ENCODE data around the gene SCARB1. TPM values are rescaled to one million over a fixed set of nuclear protein-coding genes. Genes with fewer than 3 reads are reported as not detected.

The SCARB1 gene
- total RNA-seq, 1 experiment from 2014 or later: 31.3 TPM

GRCh38 chr12:124823272-124823970 is 40.2 kb downstream of the SCARB1 start:
- H3K36me3 Mint-ChIP-seq (ENCODE audit: insufficient read depth in 1 of 3, low read depth in 3 of 3): no peaks in the 10 kb centered on the region
- H2BK15ac ChIP-seq (ENCODE audit: low read depth, low read length): no peak overlapping the region
- no peak overlapping the region for H4K91ac ChIP-seq (ENCODE audit: insufficient read length, low read depth, low read length)
- H3K27me3 Mint-ChIP-seq (ENCODE audit: low read depth): no peaks in the 10 kb centered on the region; the same call in 1 of the 2 replicates
- no peak overlapping the region for H2AFZ ChIP-seq (ENCODE audit: low read length)
- no peak overlapping the region for H2BK120ac ChIP-seq (ENCODE audit: low read depth, low read length, poor library complexity, severe bottlenecking)
- H3K4me1 Mint-ChIP-seq: peaks cover 33 to 40% of the 10 kb centered on the region in 2 experiments
- no peak overlapping the region for H2AK5ac ChIP-seq (ENCODE audit: insufficient read length, low read length)
- H3T11ph ChIP-seq (ENCODE audit: low read length): no peak overlapping the region
- no peak overlapping the region for H2BK5ac ChIP-seq (ENCODE audit: insufficient read length, low read length)
- peak overlapping the region; percentile 7 to 95 (median 56); a peak in 5 of 7 replicates for H3K27ac Mint-ChIP-seq
- no peak overlapping the region for H4K5ac ChIP-seq (ENCODE audit: insufficient read length, low read depth, low read length)
- H3K4me1 ChIP-seq (ENCODE audit: insufficient read depth, low read length): peaks cover 8% of the 10 kb centered on the region; the same call in 1 of the 2 replicates
- no peak overlapping the region for H3K27ac ChIP-seq (ENCODE audit: insufficient read length, low read depth, low read length)
- peak overlapping the region; percentile 11 for H3K4me2 ChIP-seq (ENCODE audit: insufficient read depth, insufficient read length, low read length)
- no peak overlapping the region for H4K8ac ChIP-seq (replicated peaks; ENCODE audit: insufficient read length, low read depth, low read length)
- H3K23me2 ChIP-seq (ENCODE audit: insufficient read length, low read depth, low read length, poor library complexity, severe bottlenecking): no peaks in the 10 kb centered on the region
- H3K79me2 ChIP-seq (ENCODE audit: insufficient read depth, low read length): no peaks in the 10 kb centered on the region
- no peaks in the 10 kb centered on the region for H3K79me1 ChIP-seq (ENCODE audit: insufficient read depth, low read depth, low read length, poor library complexity, severe bottlenecking)
- H3K9me3 ChIP-seq (ENCODE audit: control insufficient read depth, low read depth, low read length): no peaks in the 10 kb centered on the region
- H3K14ac ChIP-seq (ENCODE audit: insufficient read depth, low read length): no peak overlapping the region
- no peak overlapping the region for H3K9ac ChIP-seq (ENCODE audit: extremely low read depth, insufficient read length, low read length)
- H3K4ac ChIP-seq (ENCODE audit: low read depth, low read length): no peak overlapping the region
- H2BK12ac ChIP-seq (ENCODE audit: insufficient read length, low read depth, low read length): no peak overlapping the region
- H3K23ac ChIP-seq (ENCODE audit: insufficient read length, low read depth, low read length): no peak overlapping the region
- H2BK20ac ChIP-seq (ENCODE audit: low read depth, low read length, poor library complexity, severe bottlenecking): no peak overlapping the region
- WGBS (ENCODE audit: extremely low coverage, insufficient read length, low lambda C conversion rate): no CpG with 5 or more reads among the region's 16 CpGs
- no peaks in the 10 kb centered on the region for H4K20me1 ChIP-seq (ENCODE audit: control insufficient read depth, insufficient read depth, insufficient read length)
- no peak for TF ChIP-seq CTCF (conservative IDR thresholded peaks at IDR 0.05)
- H3K4me3 Mint-ChIP-seq: peak overlapping the region in 1 of 2 experiments; percentile 57; a peak in 1 of 5 replicates
- no peak for DNase-seq
- H3K9me3 Mint-ChIP-seq: no peaks in the 10 kb centered on the region; a peak in 1 of 5 replicates
- no peak overlapping the region for H3K56ac ChIP-seq (ENCODE audit: insufficient read length, low read depth, low read length)
- no peak overlapping the region for H3K18ac ChIP-seq (ENCODE audit: insufficient read length, low read depth, low read length)
- no peaks in the 10 kb centered on the region for H3K27me3 ChIP-seq (ENCODE audit: insufficient read depth, low read length)
